LNCaP clone FGC (cell line): ENCODE data around the gene DNM3.

Source experiments
- DNase-seq: peaks from one replicate; pipeline ENCODE4 v3.0.0-alpha.2; 2011; ENCODE audit warnings: low read depth
- H3K4me3 ChIP-seq: 2 replicates; pipeline ENCODE4 v1.5.1; 2011; ENCODE audit warnings: mild to moderate bottlenecking, low read depth, low read length, control low read depth
- TF ChIP-seq, protein P1 (sequence below): IDR thresholded peaks from 2 replicates; pipeline ENCODE4 v1.5.1; 2012; ENCODE audit warnings: mild to moderate bottlenecking; ENCODE audit not compliant: control insufficient read depth, insufficient read depth; ENCODE audit errors: extremely low read depth

The DNM3 gene

GRCh38 chr1:172394811-172395210 is 553.5 kb downstream of the DNM3 start:
- H3K4me3 ChIP-seq: no peak overlapping the region
- no peak for DNase-seq
- TF ChIP-seq, protein P1, sequence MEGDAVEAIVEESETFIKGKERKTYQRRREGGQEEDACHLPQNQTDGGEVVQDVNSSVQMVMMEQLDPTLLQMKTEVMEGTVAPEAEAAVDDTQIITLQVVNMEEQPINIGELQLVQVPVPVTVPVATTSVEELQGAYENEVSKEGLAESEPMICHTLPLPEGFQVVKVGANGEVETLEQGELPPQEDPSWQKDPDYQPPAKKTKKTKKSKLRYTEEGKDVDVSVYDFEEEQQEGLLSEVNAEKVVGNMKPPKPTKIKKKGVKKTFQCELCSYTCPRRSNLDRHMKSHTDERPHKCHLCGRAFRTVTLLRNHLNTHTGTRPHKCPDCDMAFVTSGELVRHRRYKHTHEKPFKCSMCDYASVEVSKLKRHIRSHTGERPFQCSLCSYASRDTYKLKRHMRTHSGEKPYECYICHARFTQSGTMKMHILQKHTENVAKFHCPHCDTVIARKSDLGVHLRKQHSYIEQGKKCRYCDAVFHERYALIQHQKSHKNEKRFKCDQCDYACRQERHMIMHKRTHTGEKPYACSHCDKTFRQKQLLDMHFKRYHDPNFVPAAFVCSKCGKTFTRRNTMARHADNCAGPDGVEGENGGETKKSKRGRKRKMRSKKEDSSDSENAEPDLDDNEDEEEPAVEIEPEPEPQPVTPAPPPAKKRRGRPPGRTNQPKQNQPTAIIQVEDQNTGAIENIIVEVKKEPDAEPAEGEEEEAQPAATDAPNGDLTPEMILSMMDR: no peak

DNA sequence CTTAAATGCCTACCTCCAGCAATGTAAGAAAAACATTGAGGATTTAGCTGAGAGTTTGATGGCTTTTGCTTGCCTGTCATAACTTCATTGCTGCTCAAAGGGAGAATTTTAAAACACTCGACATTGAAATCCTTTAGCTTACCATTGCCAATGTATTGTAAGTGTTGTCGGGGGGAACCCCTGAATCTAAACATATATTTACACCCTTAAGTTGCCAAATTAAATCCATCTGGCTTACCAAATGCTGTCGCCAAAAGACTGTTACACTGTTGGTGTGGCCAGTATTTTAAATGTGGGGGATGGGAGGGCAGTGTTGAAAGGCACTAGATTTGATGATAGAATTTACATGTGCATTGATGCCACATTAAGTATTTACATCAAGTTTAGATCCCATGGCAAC is 554.3 kb downstream of the DNM3 start:
- no peak overlapping the region for H3K4me3 ChIP-seq
- DNase-seq: no peak
- TF ChIP-seq, protein P1: no peak

- DNase-seq: no peak
- no peak overlapping the region for H3K4me3 ChIP-seq
- TF ChIP-seq, protein P1: no peak
Observed at GRCh38 chr1:172397221-172397620, 555.9 kb downstream of the DNM3 start.

GRCh38 chr1:172397633-172398032 is 556.3 kb downstream of the DNM3 start:
- TF ChIP-seq, protein P1: no peak
- no peak for DNase-seq
- no peak overlapping the region for H3K4me3 ChIP-seq

DNA sequence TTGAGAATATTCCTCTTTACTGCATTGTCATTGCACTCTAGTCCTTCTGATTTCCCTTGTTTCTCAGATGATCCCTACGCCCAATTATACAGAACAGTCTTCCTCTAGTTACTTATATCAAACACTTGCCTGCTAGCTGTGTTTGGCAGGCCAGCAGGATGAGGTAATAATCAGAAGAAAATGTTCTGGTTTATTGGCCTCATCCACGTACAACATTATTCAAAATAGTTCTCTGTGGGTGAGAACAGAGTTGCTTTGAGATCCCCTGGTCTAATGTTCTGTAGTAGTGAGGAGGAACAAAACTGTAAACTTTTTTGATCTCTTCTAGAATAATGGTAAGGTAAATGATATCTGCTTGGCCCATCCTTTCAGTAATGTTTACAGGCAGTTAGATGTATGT is 556.9 kb downstream of the DNM3 start:
- peak; percentile 28 for DNase-seq
- TF ChIP-seq, protein P1: no peak
- no peak overlapping the region for H3K4me3 ChIP-seq

DNA sequence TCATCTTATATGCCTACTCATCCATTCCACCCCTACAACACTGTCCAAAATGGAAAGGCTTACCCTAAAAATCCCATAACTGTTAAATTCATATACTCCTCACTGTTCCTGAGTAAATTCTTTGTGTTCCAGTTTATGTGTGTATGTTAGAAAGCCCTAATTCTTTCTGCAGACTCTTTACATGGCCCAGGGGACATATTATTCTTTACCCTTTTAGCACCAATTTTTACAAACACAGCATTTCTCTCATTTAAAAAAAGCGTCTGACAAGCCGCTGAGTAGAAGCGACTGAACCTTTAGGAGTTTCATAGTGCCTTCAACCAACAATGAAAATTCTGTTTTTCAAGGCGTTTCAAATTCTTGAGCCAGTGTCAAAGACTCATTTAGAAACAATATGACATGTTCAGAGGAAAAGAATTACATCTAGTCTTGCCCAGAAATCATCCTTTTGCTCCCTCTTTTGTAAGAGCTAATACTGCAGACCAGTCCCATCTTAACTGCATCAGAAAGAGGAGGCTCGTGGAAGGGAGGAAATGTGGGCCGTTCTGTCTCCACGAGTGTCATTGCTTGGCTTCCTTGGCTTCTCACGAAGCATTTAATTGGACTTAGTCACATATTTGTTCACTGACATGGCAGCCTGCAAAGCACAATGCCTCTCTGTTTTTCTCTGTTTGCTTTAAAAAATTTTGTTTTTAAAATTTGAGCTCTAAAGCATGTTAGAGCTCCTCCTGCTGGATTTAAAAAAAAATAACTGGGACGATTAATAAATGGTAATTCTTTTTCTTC is 557.9 kb downstream of the DNM3 start:
- TF ChIP-seq, protein P1: peak; percentile 51
- no peak overlapping the region for H3K4me3 ChIP-seq
- DNase-seq: peak; percentile 77
